GM12878 (cell line): Measurements from ENCODE around the gene ZNF768. TPM values are rescaled to one million over a fixed set of nuclear protein-coding genes. Genes with fewer than 3 reads are reported as not detected.

Source experiments
- BCL11A ChIP-seq: IDR thresholded peaks from 2 replicates; pipeline ENCODE4 v1.6.1; 2011; ENCODE audit warnings: low read depth, low read length
- CHD2 ChIP-seq: IDR thresholded peaks from 2 replicates; pipeline ENCODE4 v1.6.1; 2011; ENCODE audit warnings: low read depth, low read length, improper control_type of control experiment, borderline replicate concordance
- FOXK2 ChIP-seq: fragments of 450-650 bp; IDR thresholded peaks from 2 replicates; pipeline ENCODE4 v1.6.1; 2017; ENCODE audit warnings: mild to moderate bottlenecking, moderate library complexity
- JUNB ChIP-seq: IDR thresholded peaks from 2 replicates; pipeline ENCODE4 v1.6.1; 2016; ENCODE audit warnings: antibody characterized with exemption, mild to moderate bottlenecking
- NBN ChIP-seq: fragments of 450-650 bp; IDR thresholded peaks from 2 replicates; pipeline ENCODE4 v1.6.1; 2016
- NFYB ChIP-seq: IDR thresholded peaks from 2 replicates; pipeline ENCODE4 v1.6.1; 2011; ENCODE audit warnings: low read depth, mild to moderate bottlenecking, low read length, improper control_type of control experiment, moderate library complexity; ENCODE audit not compliant: insufficient read depth
- NR2C2 ChIP-seq: IDR thresholded peaks from 2 replicates; pipeline ENCODE4 v1.6.1; 2011; ENCODE audit warnings: borderline replicate concordance, low read depth; ENCODE audit not compliant: control insufficient read depth, insufficient read length
- PML ChIP-seq: IDR thresholded peaks from 2 replicates; pipeline ENCODE4 v1.6.1; 2012; ENCODE audit warnings: low read length, inconsistent platforms
- RCOR1 ChIP-seq: conservative IDR thresholded peaks from 2 replicates; pipeline ENCODE4 v1.6.1; 2012; ENCODE audit warnings: low read depth, low read length, improper control_type of control experiment
- SIN3A ChIP-seq: IDR thresholded peaks from 2 replicates; pipeline ENCODE4 v1.6.1; 2012; ENCODE audit warnings: low read depth, low read length, improper control_type of control experiment
- SMARCA5 ChIP-seq: fragments of 450-650 bp; IDR thresholded peaks from 2 replicates; pipeline ENCODE4 v1.6.1; 2017; ENCODE audit warnings: mild to moderate bottlenecking
- SUPT20H ChIP-seq: IDR thresholded peaks from 2 replicates; pipeline ENCODE4 v1.6.1; 2011; ENCODE audit warnings: low read depth, mild to moderate bottlenecking, low read length, moderate library complexity, borderline replicate concordance; ENCODE audit not compliant: control insufficient read depth
- TAF1 ChIP-seq: IDR thresholded peaks from 2 replicates; pipeline ENCODE4 v1.6.1; 2011; ENCODE audit warnings: mild to moderate bottlenecking, low read depth, low read length, borderline replicate concordance
- ZNF217 ChIP-seq: fragments of 450-650 bp; IDR thresholded peaks from 2 replicates; pipeline ENCODE4 v1.6.1; 2017; ENCODE audit warnings: antibody characterized with exemption, mild to moderate bottlenecking
- ZSCAN29 ChIP-seq: fragments of 450-650 bp; IDR thresholded peaks from 2 replicates; pipeline ENCODE4 v1.6.1; 2017; ENCODE audit warnings: mild to moderate bottlenecking, moderate library complexity
- polyA plus RNA-seq, 11 experiments: library from polyadenylated mRNA; depleted of rRNA in 4 of 11; unstranded in 6 of 11; stranded (reverse) in 5 of 11; fragments of >200 nt; fragmentation: Nextera tagmentation in 4 of 11; fragmentation: Illumina TruSeq in 1 of 11; extraction: Ambion mirVana in 4 of 11; extraction: Trizol in 1 of 11; gene quantifications; 1 replicate in 1 of 11; 2 replicates in 10 of 11; pipeline versions ENCODE4 v1.2.1 to v1.2.3, GENCODE V29; 2011 to 2016; ENCODE audit warnings: inconsistent platforms in 2 of 11, missing spikeins in 2 of 11, low read depth in 1 of 11
- total RNA-seq, 4 experiments: library from RNA; depleted of rRNA in 3 of 4; stranded (reverse); fragments of >200 nt in 3 of 4; fragmentation: Illumina TruSeq in 1 of 4; extraction: Trizol in 1 of 4; gene quantifications; 2 replicates each; pipeline versions ENCODE4 v1.2.1 to v1.2.3, GENCODE V29; 2013 to 2021
- TF ChIP-seq, protein P1 (sequence below): fragments of 450-650 bp; IDR thresholded peaks from 2 replicates; pipeline ENCODE4 v1.6.1; 2014; ENCODE audit warnings: mild to moderate bottlenecking
- TF ChIP-seq, protein P2 (sequence below): fragments of 450-650 bp; IDR thresholded peaks from 2 replicates; pipeline ENCODE4 v1.6.1; 2017; ENCODE audit warnings: mild to moderate bottlenecking, moderate library complexity
- TF ChIP-seq, protein P3 (sequence below): IDR thresholded peaks from 2 replicates; pipeline ENCODE4 v1.6.1; 2011; ENCODE audit warnings: borderline replicate concordance, low read depth, mild to moderate bottlenecking, moderate library complexity, mixed read lengths, low read length; ENCODE audit not compliant: insufficient read depth; ENCODE audit errors: extremely low read length
- TF ChIP-seq, protein P4 (sequence below): IDR thresholded peaks from 2 replicates; pipeline ENCODE4 v1.6.1; 2012; ENCODE audit warnings: low read depth, low read length, improper control_type of control experiment
- TF ChIP-seq, protein P5 (sequence below): fragments of 450-650 bp; conservative IDR thresholded peaks from 2 replicates; pipeline ENCODE4 v1.6.1; 2017; ENCODE audit warnings: mild to moderate bottlenecking, moderate library complexity

Gene ZNF768
- total and polyA plus RNA-seq, 10 of the 15 experiments (the other 5 are each of a cell fraction or from before 2014, with no cell fraction given), result 0.05 to 23.1 (median 9.1) TPM

DNA sequence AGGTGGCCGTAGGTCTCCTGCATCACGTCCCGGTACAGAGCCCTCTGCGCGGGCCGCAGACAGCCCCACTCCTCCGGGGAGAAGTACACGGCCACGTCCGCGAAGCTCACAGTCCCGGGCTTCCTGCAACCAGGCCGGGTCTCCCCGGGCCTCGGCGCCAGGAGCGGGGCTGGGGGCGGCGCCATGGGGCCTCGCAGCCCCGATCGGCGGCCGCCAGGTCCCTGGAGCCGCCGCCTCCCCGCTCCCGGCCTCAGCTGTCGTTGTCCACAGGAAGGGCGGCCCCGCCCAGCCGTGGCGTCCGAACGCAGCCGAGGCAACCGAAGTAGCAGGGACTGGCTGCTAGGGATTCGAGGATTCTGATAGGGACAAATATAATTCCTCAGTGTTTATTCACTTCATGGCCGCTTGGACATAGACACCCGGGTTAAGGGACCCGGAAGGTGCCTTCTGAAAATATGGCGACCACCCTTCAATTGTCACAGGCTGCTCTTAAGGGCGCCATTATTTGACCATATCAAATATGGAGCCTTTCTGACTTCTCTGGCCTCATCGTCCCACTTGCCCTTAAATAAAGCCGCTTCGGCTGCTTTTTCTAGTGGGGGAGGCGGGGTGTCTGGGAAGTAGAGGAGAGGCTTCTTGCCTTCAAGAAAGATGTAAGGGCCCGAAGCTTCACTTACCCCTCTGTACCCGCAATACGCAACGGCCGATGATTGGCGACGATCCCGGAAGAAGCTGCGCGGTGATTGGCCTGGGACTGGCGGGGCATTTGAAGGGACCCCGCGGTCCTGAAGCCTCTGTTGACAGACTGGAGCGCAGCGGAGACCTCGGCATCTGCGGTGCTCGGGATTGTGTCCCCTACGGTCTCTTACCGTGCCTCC is 45.3 kb upstream of the ZNF768 start, which contains the start of gene ZNF688 (continued):
- TF ChIP-seq TAF1, result peak; percentile 64; the same call in 1 of the 2 replicates
- 0 out of 2 replicates have a peak, but pooled peaks have one; percentile 48 for TF ChIP-seq RCOR1
- no peak for TF ChIP-seq NR2C2
- TF ChIP-seq SUPT20H, result no peak
- no peak; the same call in none of the 2 replicates for TF ChIP-seq NBN
- TF ChIP-seq, protein P1, sequence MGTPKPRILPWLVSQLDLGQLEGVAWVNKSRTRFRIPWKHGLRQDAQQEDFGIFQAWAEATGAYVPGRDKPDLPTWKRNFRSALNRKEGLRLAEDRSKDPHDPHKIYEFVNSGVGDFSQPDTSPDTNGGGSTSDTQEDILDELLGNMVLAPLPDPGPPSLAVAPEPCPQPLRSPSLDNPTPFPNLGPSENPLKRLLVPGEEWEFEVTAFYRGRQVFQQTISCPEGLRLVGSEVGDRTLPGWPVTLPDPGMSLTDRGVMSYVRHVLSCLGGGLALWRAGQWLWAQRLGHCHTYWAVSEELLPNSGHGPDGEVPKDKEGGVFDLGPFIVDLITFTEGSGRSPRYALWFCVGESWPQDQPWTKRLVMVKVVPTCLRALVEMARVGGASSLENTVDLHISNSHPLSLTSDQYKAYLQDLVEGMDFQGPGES, result peak; percentile 81
- peak; percentile 78 for TF ChIP-seq FOXK2
- TF ChIP-seq, protein P2, sequence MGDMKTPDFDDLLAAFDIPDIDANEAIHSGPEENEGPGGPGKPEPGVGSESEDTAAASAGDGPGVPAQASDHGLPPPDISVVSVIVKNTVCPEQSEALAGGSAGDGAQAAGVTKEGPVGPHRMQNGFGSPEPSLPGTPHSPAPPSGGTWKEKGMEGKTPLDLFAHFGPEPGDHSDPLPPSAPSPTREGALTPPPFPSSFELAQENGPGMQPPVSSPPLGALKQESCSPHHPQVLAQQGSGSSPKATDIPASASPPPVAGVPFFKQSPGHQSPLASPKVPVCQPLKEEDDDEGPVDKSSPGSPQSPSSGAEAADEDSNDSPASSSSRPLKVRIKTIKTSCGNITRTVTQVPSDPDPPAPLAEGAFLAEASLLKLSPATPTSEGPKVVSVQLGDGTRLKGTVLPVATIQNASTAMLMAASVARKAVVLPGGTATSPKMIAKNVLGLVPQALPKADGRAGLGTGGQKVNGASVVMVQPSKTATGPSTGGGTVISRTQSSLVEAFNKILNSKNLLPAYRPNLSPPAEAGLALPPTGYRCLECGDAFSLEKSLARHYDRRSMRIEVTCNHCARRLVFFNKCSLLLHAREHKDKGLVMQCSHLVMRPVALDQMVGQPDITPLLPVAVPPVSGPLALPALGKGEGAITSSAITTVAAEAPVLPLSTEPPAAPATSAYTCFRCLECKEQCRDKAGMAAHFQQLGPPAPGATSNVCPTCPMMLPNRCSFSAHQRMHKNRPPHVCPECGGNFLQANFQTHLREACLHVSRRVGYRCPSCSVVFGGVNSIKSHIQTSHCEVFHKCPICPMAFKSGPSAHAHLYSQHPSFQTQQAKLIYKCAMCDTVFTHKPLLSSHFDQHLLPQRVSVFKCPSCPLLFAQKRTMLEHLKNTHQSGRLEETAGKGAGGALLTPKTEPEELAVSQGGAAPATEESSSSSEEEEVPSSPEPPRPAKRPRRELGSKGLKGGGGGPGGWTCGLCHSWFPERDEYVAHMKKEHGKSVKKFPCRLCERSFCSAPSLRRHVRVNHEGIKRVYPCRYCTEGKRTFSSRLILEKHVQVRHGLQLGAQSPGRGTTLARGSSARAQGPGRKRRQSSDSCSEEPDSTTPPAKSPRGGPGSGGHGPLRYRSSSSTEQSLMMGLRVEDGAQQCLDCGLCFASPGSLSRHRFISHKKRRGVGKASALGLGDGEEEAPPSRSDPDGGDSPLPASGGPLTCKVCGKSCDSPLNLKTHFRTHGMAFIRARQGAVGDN, result peak; percentile 57
- TF ChIP-seq JUNB, result no peak
- TF ChIP-seq CHD2, result peak; percentile 94
- TF ChIP-seq SMARCA5, result peak; percentile 52; the same call in 1 of the 2 replicates
- TF ChIP-seq, protein P3, sequence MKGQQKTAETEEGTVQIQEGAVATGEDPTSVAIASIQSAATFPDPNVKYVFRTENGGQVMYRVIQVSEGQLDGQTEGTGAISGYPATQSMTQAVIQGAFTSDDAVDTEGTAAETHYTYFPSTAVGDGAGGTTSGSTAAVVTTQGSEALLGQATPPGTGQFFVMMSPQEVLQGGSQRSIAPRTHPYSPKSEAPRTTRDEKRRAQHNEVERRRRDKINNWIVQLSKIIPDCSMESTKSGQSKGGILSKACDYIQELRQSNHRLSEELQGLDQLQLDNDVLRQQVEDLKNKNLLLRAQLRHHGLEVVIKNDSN, result no peak
- TF ChIP-seq, protein P4, sequence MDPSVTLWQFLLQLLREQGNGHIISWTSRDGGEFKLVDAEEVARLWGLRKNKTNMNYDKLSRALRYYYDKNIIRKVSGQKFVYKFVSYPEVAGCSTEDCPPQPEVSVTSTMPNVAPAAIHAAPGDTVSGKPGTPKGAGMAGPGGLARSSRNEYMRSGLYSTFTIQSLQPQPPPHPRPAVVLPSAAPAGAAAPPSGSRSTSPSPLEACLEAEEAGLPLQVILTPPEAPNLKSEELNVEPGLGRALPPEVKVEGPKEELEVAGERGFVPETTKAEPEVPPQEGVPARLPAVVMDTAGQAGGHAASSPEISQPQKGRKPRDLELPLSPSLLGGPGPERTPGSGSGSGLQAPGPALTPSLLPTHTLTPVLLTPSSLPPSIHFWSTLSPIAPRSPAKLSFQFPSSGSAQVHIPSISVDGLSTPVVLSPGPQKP, result 0 out of 2 replicates have a peak, but pooled peaks have one; percentile 29
- peak; percentile 99 for TF ChIP-seq NFYB
- peak; percentile 46; the same call in 1 of the 2 replicates for TF ChIP-seq ZSCAN29
- 0 out of 2 replicates have a peak, but pooled peaks have one; percentile 39 for TF ChIP-seq PML
- 0 out of 2 replicates have a peak, but pooled peaks have one; percentile 47 for TF ChIP-seq ZNF217
- TF ChIP-seq, protein P5, sequence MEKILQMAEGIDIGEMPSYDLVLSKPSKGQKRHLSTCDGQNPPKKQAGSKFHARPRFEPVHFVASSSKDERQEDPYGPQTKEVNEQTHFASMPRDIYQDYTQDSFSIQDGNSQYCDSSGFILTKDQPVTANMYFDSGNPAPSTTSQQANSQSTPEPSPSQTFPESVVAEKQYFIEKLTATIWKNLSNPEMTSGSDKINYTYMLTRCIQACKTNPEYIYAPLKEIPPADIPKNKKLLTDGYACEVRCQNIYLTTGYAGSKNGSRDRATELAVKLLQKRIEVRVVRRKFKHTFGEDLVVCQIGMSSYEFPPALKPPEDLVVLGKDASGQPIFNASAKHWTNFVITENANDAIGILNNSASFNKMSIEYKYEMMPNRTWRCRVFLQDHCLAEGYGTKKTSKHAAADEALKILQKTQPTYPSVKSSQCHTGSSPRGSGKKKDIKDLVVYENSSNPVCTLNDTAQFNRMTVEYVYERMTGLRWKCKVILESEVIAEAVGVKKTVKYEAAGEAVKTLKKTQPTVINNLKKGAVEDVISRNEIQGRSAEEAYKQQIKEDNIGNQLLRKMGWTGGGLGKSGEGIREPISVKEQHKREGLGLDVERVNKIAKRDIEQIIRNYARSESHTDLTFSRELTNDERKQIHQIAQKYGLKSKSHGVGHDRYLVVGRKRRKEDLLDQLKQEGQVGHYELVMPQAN, result peak; percentile 99
- TF ChIP-seq SIN3A, result peak; percentile 100
- no peak for TF ChIP-seq BCL11A
